HG02623 (cell line): ENCODE measurements around the gene MAPKAPK2.

ENCODE experiments used
- ATAC-seq: cut with Tn5 transposase; IDR thresholded peaks from one replicate; pipeline ENCODE4 v1.9.1; 2021; ENCODE audit warnings: moderate library complexity; ENCODE audit not compliant: unreplicated experiment

Gene MAPKAPK2

DNA sequence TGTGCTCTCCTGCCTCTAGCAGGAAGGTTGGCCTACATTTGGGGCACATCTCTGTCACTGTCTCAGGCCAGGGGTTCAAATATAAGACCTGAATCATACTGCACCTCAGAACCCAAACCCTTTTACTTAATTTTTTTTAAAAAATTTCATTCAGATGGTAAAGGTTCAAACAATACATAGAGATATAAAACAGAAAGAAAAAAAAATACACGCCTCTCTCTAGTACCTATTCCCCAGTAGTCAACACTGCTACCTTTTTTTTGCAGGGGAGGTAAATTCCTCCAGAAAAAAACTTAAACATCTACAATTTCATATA is 32.9 kb downstream of the MAPKAPK2 start:
- no peak for ATAC-seq

DNA sequence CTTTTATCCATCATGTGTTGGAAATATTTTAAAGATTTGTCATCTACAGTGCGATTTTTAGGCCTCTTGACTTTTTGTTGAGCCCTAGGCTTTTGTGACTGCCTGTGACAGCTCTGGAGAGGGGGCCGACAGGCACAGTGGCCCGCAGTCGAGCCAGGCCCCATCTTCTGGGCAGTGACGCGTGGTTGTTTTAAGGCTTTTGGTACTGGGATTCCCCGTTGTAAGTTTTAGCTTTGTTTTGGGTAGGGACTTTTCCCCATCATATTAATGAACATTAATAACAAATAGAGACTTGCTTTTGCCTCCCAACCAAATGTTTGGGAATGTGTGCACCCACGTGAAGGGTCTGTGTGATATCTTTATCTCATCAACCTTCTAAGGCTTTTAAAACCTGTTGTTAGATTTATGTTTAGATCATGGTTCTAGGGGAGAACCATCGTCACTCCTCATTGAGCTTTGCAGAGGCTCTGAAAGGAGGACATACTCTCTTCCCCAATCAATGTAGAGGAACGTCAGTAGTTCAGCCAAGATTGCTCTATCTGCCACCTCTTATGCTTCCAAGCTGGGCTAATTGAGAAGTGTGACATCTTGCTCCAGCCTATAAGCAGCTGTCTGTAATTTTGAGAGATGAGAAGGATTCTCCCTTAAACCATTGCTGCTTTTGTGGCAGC is 34.6 kb downstream of the MAPKAPK2 start:
- no peak for ATAC-seq

DNA sequence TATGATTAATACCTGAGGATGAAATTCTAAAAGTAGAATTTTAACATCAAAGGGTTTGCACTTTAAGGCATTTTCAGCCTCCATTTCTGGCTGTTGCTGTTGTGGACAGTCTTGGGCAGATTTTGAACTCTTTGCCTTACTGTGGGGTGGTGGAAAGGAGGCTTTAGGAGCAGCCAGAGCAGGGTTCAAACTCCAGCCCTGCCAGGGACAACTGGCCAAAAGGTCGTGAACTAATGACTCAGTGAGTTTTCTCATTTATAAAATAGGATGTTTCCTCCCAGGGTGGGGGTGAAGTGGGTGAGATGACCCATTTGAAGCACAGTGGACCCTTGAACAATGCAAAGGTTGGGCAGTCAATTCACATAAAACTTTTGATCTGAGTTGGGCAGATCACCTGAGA is 36.7 kb downstream of the MAPKAPK2 start:
- ATAC-seq: no peak

DNA sequence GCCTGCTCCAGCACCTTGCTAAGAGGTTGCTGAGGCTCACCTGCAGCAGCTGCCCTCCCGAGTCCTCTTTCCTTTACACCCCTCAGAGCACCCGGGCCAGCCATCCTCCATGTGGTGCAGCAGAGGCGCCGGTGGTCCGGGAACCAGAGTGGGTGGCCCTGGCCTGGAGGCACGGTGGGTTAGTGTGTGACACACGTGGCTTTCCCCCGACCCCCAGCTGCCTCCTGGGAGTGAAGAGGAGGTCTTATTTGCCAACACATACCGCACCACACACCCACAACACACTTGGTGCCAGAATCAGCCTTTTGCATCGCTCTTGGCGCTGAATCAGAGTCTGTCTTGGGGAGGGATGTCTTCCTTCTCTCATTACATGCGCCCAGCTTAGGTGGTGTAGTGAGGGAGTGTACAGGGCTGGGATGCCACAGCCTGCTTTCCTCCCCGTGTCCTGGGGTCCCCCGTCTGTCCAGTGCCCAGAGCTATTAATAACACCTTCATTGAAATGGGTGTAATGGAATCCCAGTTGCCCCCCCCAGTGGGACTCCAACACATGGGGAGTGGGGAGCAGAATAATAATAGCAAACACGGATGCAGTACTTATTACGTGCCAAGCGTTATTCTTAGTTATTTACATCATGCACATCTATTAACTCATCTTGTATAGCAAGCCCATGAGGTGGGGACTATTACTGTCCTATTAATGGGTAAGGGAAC is 38.2 kb downstream of the MAPKAPK2 start:
- ATAC-seq: no peak

DNA sequence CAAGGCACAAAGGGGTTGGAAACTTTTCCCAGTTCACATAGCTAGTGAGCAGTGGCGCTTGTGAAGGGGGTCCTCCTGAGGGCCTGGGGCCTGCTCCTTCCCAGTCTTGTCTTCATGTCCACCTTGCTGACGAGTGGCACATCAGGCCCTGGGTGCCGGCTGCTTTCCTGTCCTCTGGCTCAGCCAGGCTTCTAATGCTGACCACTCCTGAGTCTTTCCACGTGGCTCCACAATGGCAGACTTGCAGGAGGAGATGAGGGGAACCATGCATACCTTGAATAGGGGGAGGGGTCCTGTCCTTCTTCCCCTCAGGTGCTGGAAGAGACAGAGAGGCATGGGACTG is 38.7 kb downstream of the MAPKAPK2 start:
- no peak for ATAC-seq

- ATAC-seq: no peak
Observed at GRCh38 chr1:206723805-206724472, 39.2 kb downstream of the MAPKAPK2 start.

GRCh38 chr1:206725109-206725963 is 40.6 kb downstream of the MAPKAPK2 start:
- ATAC-seq: no peak

- ATAC-seq: no peak
Observed at GRCh38 chr1:206727981-206728696, 43.4 kb downstream of the MAPKAPK2 start.

GRCh38 chr1:206728697-206728987 is 43.9 kb downstream of the MAPKAPK2 start:
- ATAC-seq: no peak

GRCh38 chr1:206729050-206729449 is 44.3 kb downstream of the MAPKAPK2 start:
- no peak for ATAC-seq

GRCh38 chr1:206729507-206729906 is 44.8 kb downstream of the MAPKAPK2 start:
- no peak for ATAC-seq

GRCh38 chr1:206732508-206732907 is 47.8 kb downstream of the MAPKAPK2 start:
- ATAC-seq: no peak

DNA sequence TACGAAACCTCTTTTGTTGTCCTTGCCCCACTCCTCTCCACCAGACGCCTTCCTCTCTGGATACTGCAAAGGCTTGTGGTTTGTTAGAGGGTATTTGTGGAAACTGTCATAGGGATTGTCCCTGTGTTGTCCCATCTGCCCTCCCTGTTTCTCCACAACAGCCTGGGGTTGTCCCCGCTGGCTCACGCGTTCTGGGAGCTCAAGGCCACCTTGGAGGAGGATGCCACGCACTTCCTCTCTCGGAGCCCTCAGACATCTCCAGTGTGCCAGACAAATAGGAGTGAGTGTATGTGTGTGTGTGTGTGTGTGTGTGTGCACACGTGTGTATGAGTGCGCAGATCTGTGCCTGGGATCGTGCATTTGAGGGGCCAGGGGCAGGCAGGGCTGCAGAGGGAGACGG is 48.3 kb downstream of the MAPKAPK2 start:
- ATAC-seq: no peak

DNA sequence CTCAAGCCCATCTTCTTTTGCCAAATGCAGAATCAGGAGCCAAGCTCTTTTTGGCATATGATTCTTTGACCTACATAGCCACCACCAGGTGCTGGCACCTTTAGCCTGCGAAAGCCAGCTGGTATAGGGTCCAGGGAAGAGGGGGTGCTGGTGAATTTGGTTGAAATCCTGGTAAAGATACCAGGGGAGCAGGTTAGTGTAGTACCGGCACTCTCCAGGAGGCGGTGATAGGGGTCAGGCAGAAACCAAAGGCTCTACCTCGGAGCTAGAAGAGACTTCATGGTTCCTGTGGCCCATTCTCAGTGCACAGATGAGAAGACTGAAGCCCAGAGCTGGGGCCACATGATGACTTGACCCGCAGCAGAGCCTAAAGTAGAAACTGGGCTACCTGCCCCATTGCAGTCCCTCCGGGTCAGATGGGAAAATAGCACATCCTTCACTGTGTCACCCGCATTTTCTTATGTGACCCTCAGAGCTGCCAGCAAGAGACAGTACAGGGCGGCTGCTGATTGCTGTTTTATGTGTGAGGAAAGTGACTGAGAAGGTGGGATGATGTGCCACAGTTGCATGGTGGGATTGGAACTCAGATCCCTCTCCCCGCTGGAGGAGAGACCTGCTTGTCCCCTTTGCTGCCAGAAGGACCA is 49.9 kb downstream of the MAPKAPK2 start:
- ATAC-seq: no peak

DNA sequence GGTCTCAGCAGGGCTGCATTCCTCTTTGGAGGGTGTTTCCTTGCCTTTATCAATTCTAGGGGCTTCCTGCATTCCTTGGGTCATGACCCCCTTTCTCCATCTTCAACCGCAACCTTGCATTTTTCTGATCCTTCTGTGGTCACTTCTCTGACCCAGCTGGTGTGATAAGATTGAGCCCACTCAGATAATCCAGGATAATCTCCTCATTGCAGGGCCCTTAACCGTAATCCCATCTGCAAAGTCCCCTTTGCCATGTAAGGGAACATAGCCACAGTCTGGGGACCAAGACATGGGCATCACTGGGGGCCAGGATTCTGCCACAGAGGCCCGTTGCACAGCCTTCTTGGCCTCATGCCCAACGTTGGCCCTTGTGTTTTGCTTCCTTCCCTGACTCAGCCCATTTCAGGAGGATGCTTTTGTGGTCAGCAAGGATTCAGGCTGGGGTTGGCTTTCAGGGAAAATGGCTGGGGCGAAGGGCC is 50.9 kb downstream of the MAPKAPK2 start:
- ATAC-seq: no peak

GRCh38 chr1:206736878-206737728 is 52.4 kb downstream of the MAPKAPK2 start:
- no peak for ATAC-seq

DNA sequence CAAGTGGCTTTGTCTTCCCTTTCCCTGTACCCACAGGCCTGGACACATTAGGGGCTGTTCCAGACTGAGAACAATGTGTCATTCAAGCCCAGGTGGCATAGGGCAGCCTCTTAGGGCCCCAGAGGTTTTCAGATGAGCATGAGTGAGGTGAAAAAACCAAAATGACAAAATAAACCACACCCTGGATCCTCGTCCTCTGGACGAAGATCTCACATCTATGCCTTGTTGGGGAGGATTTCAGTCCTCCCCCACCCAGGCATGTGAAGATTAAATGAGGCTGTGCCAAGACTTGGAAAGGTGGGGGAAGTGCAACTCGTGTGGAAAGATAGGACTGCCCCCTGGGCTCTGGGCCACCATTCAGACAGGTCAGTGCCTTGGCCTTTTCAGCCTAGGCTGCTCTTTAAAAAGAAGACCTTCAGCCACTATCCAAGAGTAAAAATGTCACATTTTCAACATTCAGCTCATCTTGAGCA is 53.1 kb downstream of the MAPKAPK2 start:
- ATAC-seq: no peak

GRCh38 chr1:206738370-206739366 is 54.0 kb downstream of the MAPKAPK2 start:
- no peak for ATAC-seq
